ENCODE data around the gene ING4. TPM values are rescaled to one million over a fixed set of nuclear protein-coding genes. Genes with fewer than 3 reads are reported as not detected.

The ING4 gene
- total RNA-seq, 4 donors from 2014 or later, result 8.3 to 37.0 (median 26.9) TPM

DNA sequence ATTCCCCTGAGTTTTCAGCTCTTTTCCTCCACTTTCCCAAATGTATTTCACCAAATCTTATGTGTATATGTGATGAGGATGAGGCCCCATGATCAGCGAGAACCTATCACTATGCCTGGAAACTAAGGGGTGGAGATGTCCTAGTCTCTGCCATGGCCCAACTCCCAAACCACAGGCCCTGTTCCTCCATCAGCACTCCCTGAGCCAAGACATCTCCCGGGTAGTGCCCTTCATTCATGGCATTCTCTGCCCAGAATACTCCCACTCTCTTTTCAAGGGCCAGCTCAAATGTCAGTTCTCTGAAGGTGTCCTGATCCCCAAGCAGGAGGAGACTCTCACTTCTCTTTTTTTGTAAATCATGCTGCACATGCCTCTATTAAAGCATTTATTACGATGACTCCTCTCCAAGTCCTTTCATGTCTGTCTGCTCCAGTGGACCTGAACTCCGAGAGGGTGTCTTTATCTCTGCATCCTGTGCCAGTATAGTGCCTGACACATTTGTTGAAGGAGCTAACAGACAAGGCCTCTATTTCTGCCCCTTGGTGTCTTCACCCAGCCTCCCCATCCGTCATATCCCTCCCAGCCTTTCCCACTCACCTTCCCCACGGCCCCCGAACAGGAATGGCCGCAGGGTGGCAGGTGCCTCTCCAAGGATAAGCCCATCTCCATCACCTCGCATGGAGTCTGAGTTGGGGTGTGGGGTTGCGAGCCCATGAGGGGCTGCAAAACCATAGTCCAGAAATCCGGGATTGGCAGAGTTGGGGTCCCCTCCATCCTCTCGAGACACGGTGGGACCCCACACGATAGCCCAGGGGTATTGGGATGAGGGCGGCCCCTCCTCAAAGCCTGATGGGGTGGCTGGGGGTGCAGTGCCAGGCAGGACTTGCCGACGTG is 34.0 kb upstream of the ING4 start:
- no peaks in the 10 kb centered on the region for H3K9me3 ChIP-seq
- no peak overlapping the region for H3K4me3 ChIP-seq
- H3K27ac ChIP-seq, result no peak overlapping the region
- peaks cover 5 to 77% (median 21%) of the 10 kb centered on the region in 4 donors for H3K27me3 ChIP-seq
- 51 to 52% methylated on average over 5 to 7 of the region's 17 CpGs for WGBS, 2 donors
- TF ChIP-seq, protein P1, sequence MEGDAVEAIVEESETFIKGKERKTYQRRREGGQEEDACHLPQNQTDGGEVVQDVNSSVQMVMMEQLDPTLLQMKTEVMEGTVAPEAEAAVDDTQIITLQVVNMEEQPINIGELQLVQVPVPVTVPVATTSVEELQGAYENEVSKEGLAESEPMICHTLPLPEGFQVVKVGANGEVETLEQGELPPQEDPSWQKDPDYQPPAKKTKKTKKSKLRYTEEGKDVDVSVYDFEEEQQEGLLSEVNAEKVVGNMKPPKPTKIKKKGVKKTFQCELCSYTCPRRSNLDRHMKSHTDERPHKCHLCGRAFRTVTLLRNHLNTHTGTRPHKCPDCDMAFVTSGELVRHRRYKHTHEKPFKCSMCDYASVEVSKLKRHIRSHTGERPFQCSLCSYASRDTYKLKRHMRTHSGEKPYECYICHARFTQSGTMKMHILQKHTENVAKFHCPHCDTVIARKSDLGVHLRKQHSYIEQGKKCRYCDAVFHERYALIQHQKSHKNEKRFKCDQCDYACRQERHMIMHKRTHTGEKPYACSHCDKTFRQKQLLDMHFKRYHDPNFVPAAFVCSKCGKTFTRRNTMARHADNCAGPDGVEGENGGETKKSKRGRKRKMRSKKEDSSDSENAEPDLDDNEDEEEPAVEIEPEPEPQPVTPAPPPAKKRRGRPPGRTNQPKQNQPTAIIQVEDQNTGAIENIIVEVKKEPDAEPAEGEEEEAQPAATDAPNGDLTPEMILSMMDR (IDR thresholded peaks at IDR 0.05), result no peak
- no peak for TF ChIP-seq POLR2A (IDR thresholded peaks at IDR 0.05)
- intact Hi-C loops (cut with DNase I), result no loop called here
- peaks cover 11 to 18% (median 15%) of the 10 kb centered on the region in 3 donors for H3K4me1 ChIP-seq
- no peaks in the 10 kb centered on the region for H3K36me3 ChIP-seq
- no peak for DNase-seq

- DNase-seq, result no peak
- Histone ChIP-seq H3K27me3 (peaks cover 4 to 62% (median 16%) of the 10 kb centered on the region in 4 donors), H3K4me1 (peaks cover 8 to 22% (median 10%) of the 10 kb centered on the region in 3 donors), H3K9me3 (no peaks in the 10 kb centered on the region), H3K27ac (no peak overlapping the region), H3K36me3 (no peaks in the 10 kb centered on the region), H3K4me3 (no peak overlapping the region)
- WGBS, 2 donors, result 63 to 64% methylated on average over 3 to 6 of the region's 11 CpGs
- TF ChIP-seq, protein P1 (IDR thresholded peaks at IDR 0.05), result no peak
- TF ChIP-seq POLR2A (IDR thresholded peaks at IDR 0.05), result no peak
- intact Hi-C loops (cut with DNase I), result no loop called here
Observed at GRCh38 chr12:6695313-6696045, 32.6 kb upstream of the ING4 start.

DNA sequence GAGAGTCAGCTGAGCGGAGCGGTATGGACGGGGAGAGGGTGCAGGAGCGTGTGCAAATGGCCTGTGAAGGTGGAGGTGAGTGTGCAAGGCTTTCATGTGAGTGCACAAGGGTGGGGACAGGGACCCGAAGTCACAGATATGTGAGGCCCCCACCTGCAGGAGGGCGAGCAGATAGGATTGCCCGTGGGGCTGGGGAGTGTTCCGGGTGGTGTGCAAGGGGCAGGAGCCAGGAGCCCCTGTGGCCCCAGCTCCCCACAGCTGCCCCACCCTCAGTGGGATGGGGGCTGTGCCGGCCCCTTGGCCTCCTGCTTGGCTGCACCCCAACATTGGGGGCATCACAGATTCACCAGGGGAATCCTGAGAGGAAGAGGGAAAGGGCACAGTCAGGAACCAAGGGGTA is 31.8 kb upstream of the ING4 start:
- intact Hi-C loops (cut with DNase I), result no loop called here
- no peak for DNase-seq
- H3K27ac ChIP-seq, result no peak overlapping the region
- 78 to 79% methylated on average over 9 of the region's 9 CpGs for WGBS, 2 donors
- TF ChIP-seq POLR2A (IDR thresholded peaks at IDR 0.05), result no peak
- TF ChIP-seq, protein P1 (IDR thresholded peaks at IDR 0.05), result no peak
- H3K27me3 ChIP-seq, result peaks cover 0 to 55% (median 9%) of the 10 kb centered on the region in 4 donors
- H3K36me3 ChIP-seq, result no peaks in the 10 kb centered on the region
- H3K9me3 ChIP-seq, result no peaks in the 10 kb centered on the region
- H3K4me1 ChIP-seq, result peaks cover under 1 to 21% (median 7%) of the 10 kb centered on the region in 3 donors
- no peak overlapping the region for H3K4me3 ChIP-seq

DNA sequence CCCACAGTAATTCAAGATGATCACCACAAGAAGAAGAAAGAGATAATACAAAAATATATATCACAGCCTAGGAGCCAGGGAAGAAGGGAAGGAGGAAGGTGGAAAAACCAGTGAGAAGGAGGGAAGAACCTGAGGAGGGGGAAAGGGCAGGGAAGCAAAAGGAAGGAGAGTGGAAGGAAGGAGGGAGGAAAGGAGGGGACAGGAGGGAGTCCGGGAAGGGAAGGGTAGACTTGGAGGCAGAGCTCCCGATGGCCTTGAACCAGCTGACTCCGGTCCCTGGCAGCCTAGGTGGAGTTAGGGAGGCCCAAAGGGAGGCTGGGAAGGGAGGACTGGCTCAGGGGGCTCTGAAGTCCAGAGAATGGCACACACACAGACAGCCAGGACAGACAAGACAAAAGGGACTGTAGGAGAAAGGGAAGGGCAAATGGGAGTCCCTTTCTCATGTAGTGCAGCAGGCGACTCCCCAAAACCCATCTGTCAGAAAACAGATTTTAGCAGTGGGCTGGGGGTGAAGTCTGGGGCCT is 31.0 kb upstream of the ING4 start:
- TF ChIP-seq, protein P1 (IDR thresholded peaks at IDR 0.05), result no peak
- TF ChIP-seq POLR2A (IDR thresholded peaks at IDR 0.05), result no peak

More for the DNA sequence above, 31.0 kb upstream of the ING4 start:
- H3K4me3 ChIP-seq, result no peak overlapping the region
- no peak for DNase-seq
- intact Hi-C loops (cut with DNase I), result no loop called here
- no peak overlapping the region for H3K27ac ChIP-seq
- WGBS, 2 donors, result 64 to 66% methylated on average over 4 of the region's 4 CpGs
- H3K9me3 ChIP-seq, result no peaks in the 10 kb centered on the region
- no peaks in the 10 kb centered on the region for H3K36me3 ChIP-seq
- H3K27me3 ChIP-seq, result peaks cover 0 to 47% (median 5%) of the 10 kb centered on the region in 4 donors
- H3K4me1 ChIP-seq, result peaks cover 0 to 18% (median 6%) of the 10 kb centered on the region in 3 donors

Measured in esophagus squamous epithelium (tissue), 5 donors.